PC-9 (cell line): ENCODE data around the gene SORCS2.

Experiments
- EZH2 ChIP-seq: fragments of 200-600 bp; sonication (generic); IDR thresholded peaks from 2 replicates; pipeline ENCODE4 v1.8.0; 2017; ENCODE audit warnings: antibody characterized with exemption, low read depth
- TF ChIP-seq, protein P1 (sequence below): fragments of 200-600 bp; sonication (generic); conservative IDR thresholded peaks from 2 replicates; pipeline ENCODE4 v1.6.1; 2017; ENCODE audit warnings: mixed run types, antibody characterized with exemption, mild to moderate bottlenecking, moderate library complexity

DNA sequence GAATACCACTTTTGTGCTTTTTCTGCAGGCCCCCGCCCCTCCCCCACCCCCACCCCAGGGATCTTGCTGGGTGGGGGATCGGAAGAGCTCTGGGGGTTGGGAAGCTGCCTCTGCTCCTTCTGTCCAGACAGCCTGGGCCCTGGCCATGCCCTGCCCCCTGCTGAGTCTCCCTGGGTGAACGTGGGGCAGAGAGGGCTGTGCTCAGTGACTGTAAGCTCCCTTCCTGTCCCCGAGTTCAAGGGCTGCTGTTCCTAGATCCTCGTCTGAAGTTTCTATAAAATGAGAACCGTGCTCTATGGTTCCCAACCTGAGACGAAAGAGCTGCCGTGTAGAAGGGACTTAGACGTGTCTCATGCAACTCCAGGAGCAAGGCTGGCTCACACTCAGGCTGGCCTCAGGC, 105.0 kb downstream of the SORCS2 start:
- TF ChIP-seq, protein P1, sequence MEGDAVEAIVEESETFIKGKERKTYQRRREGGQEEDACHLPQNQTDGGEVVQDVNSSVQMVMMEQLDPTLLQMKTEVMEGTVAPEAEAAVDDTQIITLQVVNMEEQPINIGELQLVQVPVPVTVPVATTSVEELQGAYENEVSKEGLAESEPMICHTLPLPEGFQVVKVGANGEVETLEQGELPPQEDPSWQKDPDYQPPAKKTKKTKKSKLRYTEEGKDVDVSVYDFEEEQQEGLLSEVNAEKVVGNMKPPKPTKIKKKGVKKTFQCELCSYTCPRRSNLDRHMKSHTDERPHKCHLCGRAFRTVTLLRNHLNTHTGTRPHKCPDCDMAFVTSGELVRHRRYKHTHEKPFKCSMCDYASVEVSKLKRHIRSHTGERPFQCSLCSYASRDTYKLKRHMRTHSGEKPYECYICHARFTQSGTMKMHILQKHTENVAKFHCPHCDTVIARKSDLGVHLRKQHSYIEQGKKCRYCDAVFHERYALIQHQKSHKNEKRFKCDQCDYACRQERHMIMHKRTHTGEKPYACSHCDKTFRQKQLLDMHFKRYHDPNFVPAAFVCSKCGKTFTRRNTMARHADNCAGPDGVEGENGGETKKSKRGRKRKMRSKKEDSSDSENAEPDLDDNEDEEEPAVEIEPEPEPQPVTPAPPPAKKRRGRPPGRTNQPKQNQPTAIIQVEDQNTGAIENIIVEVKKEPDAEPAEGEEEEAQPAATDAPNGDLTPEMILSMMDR: no peak
- no peak for TF ChIP-seq EZH2
